Measurements from ENCODE around the gene FAM53B.

FAM53B gene

GRCh38 chr10:124742413-124743190 lies 1.6 kb downstream of the FAM53B start:
- peak in 1 of 3 donors; percentile 33 for DNase-seq

- DNase-seq: no peak
Observed at GRCh38 chr10:124741922-124742412, 2.2 kb downstream of the FAM53B start.

GRCh38 chr10:124741281-124741921 lies 2.8 kb downstream of the FAM53B start:
- peak; percentile 85 to 91 (median 89) for DNase-seq

DNA sequence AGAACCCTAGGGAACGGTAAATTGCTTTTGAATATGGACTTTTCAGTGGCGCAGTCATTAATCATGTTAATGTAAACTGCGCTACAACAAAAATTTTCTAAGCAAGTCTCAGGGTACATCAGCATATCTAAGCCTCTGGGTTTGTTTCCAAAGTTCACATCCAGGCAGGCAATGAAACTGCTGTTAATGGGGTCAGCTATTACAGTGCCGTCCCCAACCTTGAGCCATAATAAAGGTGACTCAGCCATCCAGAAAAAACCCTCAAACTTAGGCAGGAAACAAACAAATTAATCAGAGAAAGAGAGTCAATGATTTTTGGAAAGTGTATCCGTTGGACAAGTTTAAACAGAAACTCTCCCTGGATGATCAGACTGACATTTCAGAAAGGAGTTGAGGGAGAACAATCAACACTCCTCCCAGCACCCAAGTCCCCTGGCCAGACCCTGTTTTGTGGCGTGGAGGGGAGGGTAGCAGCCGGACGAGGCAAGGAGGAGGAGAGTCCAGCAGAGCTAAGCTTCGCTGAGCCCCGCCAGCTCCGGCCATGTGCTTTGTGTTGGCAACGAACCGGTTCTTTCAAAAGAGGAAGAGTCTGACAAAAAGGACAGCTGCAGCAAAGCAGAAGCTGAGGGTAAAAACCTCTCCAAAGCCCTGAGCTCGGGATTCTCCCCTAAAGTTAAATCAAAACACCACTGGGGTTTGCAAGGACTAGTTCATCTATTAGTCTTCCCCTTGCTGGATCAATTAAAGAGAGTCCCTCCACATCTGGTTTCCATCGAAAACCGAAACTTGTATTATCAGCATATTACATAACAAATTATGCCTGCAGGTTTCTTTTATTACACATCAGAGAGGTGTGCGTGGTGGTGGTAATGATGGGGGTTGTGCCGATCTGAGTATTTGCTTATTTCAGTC lies 3.6 kb downstream of the FAM53B start:
- peak; percentile 81 to 83 (median 83) for DNase-seq

GRCh38 chr10:124739986-124740368 lies 4.2 kb downstream of the FAM53B start:
- DNase-seq: no peak

DNA sequence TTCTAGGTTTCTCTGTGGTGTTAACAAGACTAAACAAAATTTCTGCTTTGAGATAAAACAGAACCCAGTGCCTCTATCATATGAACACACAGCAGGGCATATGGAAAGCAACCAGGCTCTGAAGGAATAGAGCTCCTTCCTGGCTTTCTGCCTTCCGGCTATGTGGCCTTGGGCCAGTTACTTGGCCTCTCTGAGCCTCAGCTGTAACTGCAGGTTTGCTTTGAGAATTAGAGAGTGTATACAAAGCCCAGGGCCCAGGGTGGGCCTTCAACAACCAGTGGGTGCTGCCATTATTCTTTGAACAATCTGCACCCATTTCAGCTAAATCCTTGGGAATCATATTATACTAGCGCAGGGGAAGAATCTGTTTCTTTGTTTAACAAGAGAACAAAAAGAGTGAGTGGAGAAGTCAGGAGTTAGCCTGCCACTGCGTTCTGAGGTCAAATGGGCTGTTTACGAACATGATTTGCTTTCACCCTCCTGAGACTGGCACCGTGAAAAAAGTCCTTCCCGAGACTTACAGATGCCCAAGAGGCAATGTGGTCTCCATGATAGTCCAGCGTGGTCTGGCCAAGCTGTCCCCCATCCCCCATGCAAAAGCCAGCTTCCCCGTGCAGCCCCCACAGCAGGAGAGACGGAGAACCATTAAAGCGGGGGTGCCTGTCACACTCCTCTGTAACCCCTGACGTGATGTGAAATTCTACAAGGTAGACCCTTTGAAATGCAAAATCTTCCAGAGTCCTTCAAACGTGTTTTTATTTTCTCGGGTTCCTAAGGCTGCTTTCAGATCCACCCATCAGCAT lies 4.9 kb downstream of the FAM53B start:
- no peak for DNase-seq

DNA sequence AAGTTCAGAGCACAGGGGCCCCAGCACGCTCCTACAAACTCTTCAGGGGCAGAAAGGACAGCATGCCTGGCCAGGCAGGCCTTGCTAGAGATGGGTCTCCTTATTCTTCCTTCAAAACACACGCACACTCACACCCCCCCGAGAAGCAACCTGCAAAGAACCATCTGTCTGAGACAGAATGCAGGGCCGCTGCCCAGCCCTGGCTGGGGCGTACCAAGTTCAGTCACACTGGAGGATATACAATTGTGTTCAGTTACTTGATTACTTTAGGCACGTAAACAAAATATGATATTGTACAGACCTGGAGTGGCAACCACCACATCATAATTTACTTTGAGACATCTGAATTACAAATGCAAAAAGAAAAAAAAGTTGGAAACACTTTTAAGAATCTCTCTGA lies 5.7 kb downstream of the FAM53B start:
- no peak for DNase-seq

DNA sequence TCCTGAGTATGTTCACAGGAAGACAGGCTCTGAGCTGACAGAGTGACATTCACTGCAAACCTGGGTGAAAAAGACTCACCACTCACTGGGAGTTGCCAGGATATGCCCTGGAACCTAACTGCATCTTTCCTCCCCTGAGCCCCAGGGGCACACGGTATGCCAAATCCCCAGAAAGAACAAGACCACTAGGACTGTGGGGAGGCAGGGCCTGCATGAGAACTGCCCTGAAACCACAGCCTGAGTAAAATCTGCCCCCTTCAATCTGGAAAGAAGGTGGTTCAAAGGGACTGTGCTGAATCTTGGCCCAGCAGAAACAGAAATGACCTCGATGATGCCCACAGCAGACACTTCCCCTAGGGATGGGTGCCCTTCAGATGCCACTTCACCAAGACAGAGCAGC lies 6.5 kb downstream of the FAM53B start:
- DNase-seq: no peak

DNA sequence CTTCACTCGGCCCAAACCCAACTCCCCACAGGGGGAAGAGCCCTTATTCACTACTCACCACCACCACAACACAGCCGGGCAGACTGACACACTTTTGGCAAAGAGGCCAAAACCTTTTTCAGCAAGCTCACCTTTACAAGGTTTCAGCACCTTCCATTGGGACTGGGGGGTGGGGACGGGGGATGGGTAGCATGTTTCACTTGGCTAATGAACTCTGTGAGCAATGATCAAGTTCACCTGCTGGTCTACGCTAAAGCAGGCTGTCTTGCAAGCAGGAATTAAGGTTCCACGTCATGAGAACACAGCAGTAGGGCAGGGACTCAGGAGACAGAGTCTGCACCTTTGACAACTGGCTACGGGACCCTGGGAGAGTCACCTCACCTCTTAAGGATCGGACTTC lies 7.0 kb downstream of the FAM53B start:
- DNase-seq: no peak

DNA sequence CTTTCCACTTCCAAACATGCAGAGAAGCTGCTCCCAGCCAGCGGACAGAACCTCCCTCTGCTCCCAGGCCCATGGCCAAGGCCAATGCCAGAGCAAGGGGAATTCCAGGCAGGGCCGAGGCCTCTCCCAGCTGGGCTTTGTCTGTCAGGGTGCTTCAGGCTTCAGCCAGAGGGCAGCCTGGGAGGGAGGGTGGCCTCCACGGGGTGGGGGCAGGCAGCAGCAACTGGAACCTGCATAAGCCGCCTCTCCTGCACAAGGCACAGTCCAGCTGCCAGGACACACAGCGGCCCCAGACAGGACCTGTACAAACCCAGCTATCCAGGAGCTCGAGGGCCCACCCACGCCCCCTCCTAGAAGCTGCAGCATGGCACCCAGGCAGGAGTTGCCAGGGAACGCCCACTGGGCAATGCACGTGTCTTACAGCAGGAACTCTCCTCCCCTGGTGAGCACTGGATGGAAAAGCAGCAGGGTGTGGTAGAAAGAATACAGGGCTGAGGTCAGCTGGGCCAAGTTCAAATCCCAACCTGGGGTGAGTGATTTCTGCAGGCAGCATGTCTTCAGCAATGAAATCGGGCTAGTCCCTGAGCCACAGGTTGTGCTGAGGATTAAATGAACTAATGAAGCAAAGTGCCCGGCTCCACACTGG lies 7.6 kb downstream of the FAM53B start:
- DNase-seq: peak in 1 of 3 donors; percentile 33

DNA sequence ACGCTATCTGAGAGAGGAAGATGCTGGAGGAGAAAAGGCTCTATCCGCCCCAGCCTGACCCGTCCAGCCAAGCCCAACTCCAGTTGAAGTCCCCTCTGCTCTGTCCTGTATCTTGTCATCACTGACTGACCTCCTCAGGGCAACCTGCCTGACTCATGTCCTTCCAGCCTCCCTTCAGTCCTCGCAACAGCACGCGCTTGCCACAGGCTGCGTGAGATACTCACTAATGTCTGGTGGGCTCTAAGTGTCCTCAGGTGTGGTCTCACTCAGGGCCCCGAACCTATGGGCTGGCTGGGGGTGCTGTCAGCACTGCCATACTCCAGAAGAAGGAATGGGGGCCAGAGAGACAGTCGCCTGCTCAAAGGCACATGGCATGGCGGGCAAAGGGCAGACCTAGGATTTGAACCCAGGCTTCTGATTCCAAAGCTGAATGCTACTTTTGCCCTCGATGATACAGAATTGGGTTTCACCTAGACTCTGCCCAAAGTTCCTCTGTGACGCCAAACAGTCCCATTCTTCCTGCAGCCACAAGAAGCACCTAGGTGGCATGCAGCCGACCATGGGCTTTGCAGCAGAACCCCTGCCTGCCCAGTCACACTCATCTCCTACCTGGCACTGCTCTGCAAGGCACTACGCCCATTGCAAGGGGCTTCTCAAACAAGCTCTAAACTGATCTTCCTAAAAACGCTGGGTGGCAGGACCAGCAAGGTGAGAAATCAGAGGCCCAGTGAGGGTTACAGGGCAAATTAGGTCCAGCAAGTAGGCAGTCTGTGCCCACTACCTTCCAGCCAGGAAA lies 8.5 kb downstream of the FAM53B start:
- DNase-seq: no peak

DNA sequence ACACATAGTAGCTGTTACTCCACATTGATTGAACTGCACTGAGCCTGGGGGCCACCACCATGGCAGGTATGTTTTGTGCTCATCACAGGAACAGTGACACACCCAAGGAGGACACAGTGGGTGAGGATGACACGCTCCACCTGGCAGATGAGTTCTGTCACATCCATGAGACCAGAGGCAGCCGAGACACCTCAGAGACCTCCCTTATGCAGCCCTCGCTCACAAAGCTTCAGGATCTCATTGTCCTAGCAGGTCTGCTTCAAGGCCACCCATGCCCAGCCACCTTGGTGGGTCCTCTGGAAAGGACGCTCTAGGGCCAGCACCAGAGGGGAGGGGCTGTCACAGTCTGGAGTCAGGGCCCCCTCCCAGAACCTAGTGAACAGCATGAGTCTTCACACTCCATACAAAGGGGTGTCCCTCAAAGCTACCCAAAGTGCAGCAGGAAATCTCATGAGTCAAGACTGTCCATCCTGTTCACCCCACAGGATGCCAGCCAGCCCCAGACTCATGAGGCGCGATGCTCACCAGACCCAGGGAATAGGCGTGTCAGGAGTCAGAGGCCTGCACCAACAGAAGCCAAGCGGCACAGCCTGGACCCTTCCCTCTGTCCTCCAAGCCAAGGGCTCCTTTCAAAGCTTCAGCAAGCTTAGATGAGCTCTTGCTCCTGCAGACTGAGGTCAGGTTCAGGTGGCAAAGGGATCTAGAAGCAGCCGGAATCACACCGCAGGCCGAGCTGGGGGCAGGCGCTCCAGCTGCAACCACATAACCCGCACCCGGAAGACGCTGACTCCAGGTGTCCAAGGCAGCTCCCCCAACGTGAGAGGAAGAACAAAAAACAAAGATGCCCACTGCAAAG lies 9.6 kb downstream of the FAM53B start:
- DNase-seq: no peak

DNA sequence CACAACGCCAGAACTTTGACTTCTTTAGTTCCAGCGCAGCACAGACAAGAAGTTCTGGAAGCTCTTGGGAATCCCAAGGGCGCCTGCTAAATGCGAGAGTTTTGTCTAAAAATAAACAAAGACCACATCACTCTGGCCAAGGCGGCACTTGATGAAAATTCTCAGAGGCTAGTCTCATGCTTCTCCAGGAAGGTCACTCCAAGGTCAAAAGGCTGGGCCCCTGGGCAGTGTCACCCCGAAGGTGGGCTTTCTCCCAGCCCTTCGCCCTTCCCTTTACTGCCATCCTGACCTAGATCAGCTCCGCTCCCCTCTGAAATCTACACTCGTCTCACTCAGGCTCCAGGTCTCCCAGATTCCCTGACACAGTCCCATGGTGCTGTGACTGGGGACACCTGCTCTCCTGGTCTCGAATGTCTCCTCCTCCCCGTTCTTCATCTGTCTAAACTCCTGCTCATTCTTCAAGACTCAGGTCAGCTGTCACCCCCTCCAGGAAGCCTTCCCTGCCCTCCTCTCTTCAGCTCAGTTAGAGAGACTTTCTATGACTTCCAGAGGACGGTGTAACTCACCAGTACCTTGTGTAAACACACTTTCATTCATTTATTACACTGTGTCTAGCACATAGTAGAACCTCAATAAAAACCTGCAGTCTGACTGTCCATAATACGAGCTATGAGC lies 10.5 kb downstream of the FAM53B start:
- no peak for DNase-seq

DNA sequence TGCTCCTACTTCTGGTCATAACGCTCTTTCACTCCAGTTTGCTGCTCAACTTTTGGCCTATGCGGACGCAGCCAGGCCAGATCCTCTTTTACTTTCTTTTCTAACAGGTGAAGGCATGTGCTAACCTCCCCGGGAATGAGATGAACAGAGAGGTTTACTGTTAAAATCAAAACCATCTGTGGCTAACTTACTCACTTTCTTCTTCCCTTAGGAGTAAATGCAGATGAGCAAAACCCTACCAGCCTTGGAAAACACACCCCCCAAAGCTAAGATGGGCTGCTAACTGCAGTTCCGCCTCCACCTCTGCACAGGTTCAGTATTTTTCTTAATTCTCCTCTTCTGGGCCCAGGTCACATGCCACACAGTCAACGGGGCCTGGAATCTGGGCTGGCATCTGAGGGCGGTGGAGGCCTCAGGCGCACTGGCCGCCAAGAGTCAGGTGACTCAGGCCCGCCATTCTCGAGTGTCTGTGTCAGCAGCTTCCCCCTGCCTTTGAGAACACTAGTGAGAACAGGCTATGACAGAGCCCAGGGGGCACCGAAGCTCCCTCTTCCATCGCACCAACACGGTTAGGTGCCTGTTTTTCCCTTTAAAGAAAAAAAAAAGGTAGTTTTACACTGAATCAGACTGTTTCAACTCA lies 11.1 kb downstream of the FAM53B start:
- DNase-seq: no peak

DNA sequence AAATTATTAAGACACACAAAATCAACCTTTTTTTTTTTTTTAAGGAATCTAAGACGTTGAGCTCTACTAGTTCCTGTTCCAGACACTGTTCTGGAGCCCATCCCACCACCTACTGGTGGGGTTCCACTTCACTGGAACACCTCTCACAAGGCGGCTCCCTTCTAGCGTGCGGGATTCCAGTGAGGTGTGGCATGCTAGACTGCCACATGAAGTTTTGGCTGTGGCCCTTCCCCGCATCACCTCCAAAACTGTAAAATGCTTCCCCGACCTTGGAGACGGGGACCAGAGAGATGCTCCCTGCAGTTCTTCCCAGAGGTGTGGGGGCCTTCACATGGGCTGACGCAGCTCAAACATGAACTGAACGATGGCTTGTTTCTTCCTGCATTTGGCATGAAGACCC lies 12.6 kb downstream of the FAM53B start:
- no peak for DNase-seq

DNA sequence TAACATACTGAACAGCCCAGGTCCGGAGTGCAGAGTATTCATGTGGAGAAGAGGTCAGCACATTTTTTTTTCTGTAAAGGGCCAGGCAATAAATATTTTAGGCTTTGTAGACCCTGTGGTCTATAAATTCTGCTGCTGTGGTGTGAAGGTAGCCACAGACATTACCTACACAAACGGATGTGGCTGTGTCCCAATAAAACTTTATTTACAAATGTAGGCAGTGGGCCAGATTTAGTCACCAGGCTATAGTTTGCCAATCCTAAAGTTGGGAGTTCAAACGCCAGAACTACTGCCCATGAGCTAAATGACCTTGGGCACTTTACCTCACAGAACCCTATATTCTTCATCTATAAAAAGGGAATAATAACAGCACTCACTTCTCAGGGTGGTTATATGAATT lies 13.4 kb downstream of the FAM53B start:
- DNase-seq: no peak

DNA sequence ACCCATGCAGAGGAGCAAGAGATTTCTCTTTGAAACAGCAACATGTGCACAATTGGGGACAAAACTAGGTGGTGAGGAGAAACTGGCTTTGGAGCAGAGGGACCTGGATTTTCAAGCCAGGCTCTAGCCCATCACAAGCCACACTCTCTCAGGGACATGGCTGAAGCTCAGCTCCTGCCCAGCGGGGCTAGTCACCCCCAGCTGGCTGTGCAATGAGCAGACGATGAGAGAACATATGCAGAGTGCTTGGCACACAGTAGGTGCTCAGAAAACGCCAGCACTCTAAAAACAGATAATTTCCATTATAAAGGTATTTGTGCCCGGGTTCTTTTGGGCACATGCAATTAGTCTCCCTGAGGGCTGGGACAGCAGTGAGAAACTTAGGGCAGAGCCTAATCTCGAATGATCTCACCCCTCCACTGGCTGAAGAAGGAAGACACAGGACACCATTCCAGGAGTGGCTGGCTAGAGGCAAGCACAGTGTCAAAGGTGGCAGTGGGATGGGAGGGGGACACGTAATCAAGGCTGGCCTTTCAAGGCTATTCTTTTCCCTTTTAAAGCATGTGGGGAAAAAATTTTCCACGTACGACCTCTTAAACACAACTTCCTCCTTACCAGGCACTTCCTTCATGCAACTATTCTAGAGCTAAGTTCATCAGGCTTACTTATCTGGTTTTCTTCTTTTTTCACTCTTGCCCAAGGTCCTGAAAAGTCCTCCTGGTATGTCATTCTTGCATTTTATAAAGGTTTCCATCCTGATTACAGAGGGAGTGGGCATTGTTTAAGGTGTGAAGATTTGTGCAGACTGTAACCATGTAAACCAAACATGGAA lies 15.1 kb downstream of the FAM53B start:
- peak; percentile 73 to 88 (median 74) for DNase-seq
